Posterior vena cava (tissue), 2 donors: ENCODE results near the gene CYP2S1. TPM values are rescaled to one million over a fixed set of nuclear protein-coding genes. Genes with fewer than 3 reads are reported as not detected.
"Not testable (repeated sequence)": the region's sequence is repeated elsewhere in the genome, so short reads cannot be mapped to it uniquely, and the experiment has no call there.

Source experiments
- DNase-seq: peaks from one replicate; pipeline ENCODE4 v3.0.0-alpha.2; 2020; ENCODE audit warnings: low spot score
- intact Hi-C, 2 donors: fragments of 100-400 bp; cut with DNase I; formaldehyde crosslinking; loops; one replicate each; pipeline versions ENCODE4 v1.14.1 to v1.14.2; 2022 to 2023
- total RNA-seq, 2 donors: library from RNA; stranded (reverse); fragmentation: NEBNext Ultra II Directional; extraction: Animal tissue kit (Norgen Biotek cat#: 25700); gene quantifications; one replicate each; pipeline ENCODE4 v1.2.1, GENCODE V29; 2021
- donor health status: DM: yes; HTN: yes; CAD: no.
- donor health status: DM: yes; HTN: yes; CAD: no.

CYP2S1 gene
- total RNA-seq, 2 donors from 2014 or later = 1.2 to 1.4 TPM

DNA sequence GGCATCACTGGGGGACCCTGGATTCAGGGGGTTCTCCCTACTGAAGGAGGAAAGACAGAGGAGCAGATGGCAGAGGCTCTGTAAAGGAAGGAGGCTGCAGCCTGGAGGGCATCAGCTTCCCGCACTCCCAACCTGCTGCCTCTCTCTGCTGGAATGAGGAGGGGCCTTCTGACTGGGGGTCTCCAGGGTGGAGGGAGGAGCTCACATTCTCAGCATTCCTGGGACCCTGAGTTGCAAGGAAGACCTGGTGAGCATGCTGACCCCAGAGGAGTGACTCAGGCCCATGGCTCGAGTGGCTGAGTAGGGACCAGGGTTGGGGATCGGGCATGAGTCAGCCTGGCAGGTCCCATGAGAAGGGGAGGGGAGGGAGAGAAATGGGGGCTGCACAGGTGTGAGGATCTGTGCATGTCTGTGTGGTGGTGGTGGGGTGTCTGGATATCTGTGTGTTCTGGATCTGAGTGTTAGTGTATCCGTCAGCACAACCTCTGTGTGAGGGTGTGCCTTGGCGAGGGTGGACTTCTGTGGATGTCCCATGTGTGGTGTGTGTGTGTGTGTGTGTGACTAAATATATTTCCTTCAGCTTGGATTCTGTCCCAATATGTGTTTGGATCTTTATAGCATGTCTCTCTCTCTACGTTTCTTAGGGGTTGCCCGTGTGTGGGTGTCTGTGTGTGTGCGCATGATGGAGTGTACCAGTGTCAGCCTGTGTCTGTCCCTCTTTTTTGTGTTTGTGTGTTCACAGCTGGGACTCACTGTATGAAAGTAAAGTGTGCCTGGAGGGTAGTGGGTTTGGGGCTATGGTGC lies 30.6 kb downstream of the CYP2S1 start:
- DNase-seq = no peak
- intact Hi-C loops = no loop called here

DNA sequence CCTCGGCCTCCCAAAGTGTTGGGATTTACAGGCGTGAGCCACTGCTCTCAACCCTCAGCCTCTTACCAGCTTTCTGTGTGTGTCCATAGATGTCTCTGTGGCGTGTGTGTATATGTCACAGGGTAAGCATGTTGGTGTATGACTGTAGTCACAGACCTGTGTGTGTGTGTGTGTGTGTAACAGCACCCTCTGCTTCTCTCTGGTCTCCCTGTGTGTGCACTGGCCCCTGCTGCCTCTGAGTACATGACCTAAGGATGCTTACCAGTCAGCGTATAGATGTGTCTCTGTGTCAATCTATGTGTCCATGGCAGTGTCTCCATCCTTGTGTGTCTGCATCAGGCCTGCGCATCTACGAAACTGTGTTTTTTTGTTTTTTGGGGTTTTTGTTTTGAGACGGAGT lies 31.6 kb downstream of the CYP2S1 start:
- no peak for DNase-seq
- intact Hi-C loops = no loop called here

DNA sequence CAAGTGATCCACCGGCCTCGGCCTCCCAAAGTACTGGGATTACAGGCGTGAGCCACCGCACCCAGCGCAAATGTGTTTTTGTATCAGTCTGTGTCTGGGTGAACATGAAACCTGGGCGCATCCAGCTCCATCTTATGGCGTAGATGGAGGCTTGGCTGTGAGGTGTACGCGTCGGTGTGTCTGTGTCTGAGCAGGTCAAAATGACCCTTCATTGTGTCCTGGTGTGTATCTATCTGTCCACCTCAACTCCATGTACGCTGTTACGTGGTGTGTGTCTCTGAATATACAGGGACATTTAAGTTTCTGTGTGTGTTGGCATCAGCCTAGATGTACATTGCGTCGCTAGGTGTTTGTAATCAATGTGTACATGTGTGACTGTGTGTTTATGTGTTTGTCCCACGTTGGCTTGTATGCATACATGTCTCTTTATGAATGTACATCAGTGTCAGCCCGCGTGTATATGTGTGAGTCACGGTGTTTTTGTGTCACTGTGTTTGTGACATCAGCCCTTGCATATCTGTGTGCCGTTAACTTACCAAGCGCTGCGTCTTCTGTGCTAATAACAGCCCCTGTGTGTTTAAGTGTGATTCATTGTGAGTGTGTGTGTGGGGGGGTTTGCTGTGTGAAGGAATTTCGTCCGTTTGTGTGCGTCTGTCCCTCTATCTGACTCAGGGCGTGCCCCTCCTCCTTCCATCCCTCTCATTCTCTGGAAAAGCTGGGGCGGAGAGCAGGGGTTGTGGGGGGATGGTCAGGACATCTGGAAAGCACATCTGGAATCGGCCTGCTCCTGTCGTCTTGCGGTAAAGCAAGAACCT lies 32.4 kb downstream of the CYP2S1 start:
- intact Hi-C loops = no loop called here
- DNase-seq = no peak

DNA sequence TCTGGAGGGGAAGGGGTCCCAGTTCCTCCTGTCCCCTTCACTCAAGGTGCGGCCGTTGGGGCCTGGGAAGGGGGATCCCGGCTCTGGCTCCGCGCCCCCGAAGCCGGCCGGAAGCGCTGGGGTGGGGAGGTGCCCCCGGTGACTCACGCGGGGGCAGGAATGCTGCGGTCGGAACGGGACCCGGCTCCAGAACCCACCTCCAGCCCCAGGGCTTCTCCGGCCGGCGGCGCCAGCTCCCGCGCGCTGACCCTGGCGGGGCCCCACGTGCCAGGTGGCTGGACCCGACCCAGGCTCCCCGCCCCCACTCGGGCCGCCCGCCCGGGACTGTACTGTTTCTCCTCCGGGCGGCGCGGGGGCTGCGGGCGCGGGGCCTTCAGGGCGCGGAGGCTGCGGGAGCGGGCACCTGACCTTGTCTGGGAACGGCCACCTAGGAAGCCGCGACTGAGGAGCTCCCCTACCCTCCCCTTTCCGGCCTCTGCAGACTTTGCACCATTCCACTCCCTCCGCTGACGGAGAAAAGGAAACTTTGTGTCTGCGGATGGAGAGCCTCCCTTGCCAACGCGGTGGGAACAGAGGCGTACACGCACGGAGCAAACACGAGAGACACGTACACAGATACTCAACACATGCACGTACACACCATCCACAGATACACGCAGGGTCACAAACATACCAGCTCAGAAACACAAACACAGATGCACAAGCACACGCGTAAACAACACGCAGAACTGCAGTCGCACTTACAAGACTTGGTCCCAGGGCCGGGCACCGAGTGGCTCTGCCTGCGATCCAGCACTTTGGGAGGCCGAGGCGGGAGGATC lies 33.2 kb downstream of the CYP2S1 start:
- DNase-seq = peak; percentile 92
- intact Hi-C loops = no loop called here

DNA sequence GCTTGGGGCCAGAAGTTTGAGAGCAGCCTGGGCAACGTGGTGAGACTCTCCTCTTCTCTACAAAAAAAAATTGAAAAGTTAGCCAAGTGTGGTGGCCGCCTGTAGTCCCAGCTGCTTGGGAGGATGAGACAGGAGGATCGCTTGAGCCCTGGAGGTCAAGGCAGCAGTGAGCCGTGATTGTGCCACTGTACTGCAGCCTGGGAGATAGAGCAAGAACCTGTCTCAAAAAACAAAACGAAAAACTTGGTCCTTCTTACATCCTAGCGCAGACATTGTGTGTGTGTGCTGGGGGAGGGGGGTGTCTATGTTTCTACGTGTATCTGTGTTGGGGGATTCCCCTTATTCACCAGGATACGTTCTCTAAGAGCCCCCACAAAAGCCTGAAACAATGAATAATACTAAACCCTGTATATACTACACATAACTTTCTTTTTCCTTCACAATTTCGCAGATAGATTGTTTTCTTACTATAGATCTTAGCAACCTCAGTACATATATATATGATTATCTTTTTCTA lies 33.9 kb downstream of the CYP2S1 start:
- no peak for DNase-seq
- intact Hi-C loops = no loop called here

DNA sequence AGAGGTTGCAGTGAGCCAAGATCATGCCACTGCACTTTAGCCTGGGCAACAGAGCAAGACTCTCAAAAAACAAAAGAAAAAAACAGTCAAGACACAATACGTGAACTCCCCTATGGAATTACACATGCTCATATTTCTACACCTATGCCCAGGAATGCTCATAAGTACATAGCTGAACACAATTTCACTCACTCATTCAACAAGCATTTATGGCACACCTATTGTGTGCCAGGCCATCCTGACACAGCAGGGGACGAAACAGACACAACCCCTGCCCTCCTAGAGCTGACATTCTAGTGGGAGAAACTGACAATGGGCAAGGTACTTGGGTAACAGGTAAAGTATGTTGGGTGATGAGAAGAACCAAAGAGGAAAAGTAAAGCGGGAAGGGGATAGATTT lies 35.5 kb downstream of the CYP2S1 start:
- no peak for DNase-seq
- intact Hi-C loops = no loop called here

DNA sequence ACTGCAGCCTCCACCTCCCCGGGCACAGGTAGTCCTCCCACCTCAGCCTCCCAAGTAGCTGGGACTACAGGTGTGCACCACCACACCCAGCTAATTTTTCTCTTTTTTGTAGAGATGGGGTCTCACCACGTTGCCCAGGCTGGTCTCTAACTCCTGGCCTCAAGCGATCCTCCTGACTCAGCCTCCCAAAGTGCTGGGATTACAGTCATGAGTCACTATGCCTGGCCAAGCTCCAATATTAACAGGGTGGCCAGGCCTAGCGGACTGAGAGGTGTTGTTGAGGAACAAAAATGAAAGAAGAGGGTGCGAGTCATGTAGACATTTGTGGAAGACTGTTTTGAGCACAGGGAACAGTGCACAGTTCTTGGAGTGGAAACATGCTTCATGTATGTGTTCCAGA lies 36.3 kb downstream of the CYP2S1 start:
- intact Hi-C loops, DNase-seq: not testable (repeated sequence)

DNA sequence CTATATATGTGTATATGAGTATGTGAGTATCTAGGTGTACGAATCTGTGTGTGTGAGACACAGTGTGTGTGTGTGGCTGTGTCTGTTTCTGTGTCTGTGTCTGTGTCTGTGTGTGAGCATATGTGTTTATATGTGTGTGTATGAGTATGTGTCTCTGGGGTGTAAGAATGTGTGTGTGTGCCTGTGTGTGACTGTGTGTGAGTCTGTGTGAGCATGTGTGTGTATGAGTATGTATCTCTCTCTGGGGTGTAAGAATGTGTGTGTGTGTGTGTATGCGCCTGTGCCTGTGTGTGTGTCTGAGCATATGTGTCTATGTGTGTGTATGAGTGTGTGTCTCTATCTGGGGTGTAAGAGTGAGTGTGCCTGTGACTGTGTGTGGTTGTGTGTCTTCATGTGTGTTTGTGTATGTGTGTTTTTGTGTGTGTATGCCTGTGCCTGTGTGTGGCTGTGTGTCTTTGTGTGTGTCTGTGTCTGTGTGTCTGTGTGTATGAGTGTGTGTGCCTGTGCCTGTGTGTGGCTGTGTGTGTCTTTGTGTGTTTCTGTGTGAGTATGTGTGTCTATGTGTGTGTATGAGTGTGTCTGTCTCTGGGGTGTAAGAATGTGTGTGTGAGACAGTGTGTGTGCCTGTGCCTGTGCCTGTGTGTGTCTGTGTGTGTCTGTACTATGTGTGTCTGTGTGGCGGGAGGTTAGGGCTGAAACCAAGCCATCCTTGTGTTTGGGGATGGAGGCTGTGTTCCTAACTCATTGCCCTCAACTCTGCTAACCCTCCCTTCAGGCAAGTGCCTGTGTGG lies 37.2 kb downstream of the CYP2S1 start:
- intact Hi-C loops = no loop called here

DNA sequence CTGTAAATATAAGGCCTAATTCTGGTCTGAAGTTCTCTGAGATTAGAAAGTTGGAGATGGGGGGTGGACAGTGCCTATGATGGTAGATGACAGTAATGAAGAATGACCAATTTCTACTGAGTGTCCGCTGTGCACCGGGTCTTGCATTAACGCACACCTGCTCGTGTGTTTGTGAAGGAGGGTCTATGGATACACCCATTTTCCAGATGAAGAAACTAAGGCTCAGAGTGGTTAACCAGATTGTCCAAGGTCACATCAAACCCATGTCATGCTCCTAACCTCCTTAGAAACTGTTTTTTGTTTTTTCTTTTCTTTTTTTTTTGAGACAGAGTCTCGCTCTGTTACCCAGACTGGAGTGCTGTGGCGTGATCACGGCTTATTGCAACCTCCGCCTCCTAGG lies 39.7 kb downstream of the CYP2S1 start:
- no peak for DNase-seq
- intact Hi-C loops = no loop called here

More for the DNA sequence above, 37.2 kb downstream of the CYP2S1 start:
- DNase-seq = no peak

DNA sequence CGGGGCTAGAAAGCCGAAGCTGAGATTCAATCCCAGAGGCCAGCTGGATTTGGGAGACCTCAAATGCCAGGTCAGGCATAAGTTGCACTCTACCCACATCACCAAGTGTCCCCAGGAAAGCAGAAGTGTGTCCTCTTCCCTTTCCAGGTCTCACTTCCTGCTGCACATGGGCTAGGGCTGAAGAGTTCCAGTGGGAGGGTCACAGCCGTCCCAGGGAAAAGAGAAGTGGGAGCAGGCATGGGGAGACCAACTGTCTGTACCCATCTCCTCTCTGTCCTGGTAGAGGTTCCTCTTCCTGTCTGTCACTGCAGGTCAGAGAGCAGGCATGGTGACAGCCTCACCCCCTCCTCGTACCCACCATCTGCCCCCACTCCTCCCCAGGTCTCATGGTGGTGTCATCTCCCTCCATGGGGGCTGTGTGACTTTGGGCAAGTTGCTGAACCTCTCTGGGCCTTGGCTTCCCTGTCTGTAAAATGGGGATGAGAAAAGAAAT lies 40.8 kb downstream of the CYP2S1 start:
- intact Hi-C loops = no loop called here

DNA sequence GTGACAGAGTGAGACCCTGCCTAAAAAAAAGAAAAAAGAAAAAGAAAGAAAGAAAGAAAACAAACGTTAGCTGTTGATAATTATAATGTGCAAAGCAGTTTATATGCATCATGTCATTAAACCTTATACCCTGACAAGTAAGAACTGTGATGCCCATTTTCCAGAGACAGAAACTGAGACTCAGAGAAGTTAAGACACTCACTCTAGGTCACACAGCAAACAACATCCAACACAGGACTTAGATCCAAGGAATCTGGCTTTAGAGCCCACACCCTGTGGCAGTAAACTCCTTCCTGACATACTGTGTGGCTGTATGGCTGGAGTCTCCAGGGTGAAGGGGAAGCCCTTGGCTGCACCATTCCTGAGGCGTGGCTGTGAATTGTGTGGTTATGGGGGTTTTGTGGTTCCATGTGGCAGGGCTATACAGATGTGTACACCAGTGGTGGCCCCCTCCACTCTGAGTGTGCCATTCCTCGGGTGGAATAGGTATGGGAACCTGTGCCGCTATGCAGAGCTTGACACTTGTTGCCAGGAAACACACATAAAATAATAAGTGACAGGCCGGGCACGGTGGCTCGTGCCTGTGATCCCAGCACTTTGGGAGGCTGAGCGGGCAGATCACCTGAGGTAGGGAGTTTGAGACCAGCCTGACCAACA lies 41.6 kb downstream of the CYP2S1 start:
- intact Hi-C loops = no loop called here
- no peak for DNase-seq

More for the DNA sequence above, 40.8 kb downstream of the CYP2S1 start:
- DNase-seq = no peak

DNA sequence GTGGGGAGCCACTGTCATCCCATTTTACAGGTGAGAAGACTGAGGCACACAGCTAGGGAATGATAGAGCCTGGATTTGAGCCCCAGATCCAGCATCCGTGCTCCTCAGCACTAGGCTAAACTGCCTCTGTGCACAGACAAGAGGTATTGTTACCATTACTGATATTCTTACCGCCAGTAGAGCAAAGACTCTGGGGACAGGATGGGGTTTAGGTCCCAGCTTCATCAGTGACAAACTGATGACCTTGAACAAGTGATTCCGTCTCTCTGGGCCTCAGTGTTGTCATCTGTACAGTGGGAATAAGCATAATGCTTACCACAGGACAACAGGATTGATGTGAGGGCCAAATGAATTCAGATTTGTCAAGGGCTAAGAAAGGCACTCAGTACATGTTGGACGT lies 42.5 kb downstream of the CYP2S1 start:
- no peak for DNase-seq
- intact Hi-C loops = no loop called here

DNA sequence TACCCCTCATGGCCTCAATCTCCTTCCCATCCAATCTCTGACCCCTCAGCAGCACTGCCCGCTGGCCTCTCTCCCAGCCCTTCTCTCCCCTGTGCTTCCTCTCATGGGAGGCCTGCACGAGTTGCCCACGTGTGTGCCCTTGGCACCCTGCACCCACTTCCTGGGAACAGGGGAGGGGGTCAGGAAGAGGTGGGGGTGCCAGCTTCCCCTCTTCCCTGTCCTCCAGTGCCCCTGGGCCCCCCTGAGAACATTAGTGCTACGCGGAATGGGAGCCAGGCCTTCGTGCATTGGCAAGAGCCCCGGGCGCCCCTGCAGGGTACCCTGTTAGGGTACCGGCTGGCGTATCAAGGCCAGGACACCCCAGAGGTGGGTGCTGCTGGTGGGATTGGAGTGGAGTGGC lies 45.2 kb downstream of the CYP2S1 start:
- intact Hi-C loops = no loop called here

DNA sequence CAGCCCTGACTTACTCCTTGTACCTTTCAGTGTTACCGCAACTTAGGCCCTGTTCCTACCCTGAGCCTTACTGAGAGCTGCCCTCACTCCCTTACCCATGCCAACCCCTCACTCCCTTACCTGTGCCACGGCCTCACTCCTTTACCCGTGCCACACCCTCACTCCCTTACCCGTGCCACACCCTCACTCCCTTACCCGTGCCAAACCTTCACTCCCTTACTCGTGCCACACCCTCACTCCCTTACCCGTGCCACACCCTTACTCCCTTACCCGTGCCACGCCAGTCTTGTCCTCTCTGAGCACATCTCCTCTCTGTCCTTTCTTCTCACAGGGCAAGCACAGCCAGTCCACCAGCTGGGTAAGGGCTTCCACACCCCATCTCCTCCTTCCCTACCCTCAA lies 46.3 kb downstream of the CYP2S1 start:
- no peak for DNase-seq
- intact Hi-C loops = no loop called here

More for the DNA sequence above, 45.2 kb downstream of the CYP2S1 start:
- DNase-seq = no peak

DNA sequence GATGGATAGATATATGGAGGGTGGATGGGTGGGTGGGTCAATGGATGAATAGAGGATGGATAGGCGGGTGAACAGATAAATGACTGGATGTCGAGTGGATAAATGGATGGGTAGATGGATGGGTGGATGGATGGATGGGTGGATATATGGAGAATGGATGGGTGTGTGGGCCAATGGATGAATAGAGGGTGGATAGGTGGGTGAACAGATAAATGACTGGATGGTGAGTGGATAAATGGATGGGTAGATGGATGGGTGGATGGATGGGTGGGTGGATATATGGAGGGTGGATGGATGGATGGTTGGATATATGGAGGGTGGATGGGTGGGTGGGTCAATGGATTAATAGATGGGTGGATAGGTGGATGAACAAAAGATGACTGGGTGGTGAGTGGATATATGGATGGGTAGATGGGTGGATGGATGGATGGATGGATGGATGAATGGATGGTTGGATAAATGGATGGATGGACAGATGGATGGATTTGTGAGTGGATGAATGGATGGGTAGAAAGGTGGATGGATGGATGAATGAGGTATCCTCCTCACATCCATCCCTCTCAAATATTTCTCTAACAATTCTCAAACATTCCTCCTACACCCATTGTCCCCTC lies 47.0 kb downstream of the CYP2S1 start:
- intact Hi-C loops = no loop called here
- DNase-seq = no peak

DNA sequence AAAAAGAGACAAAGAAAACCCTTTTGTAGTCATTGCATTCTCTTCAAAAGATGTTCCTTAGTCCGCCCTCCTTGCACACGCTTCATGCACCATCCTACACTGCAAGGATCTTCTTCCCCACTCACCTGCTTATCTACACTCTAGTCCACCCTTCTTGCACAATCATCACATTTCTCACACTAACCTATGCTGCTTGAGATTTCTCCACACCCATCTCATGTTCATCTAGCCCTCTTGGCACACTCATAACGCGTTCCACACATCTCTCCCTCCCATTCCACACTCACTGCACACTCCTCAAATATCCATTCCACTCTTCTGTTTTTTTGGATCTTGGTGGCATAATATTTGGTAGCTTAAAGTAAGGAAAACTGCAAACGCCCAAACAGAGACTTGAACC lies 48.8 kb downstream of the CYP2S1 start:
- intact Hi-C loops = no loop called here
- no peak for DNase-seq

DNA sequence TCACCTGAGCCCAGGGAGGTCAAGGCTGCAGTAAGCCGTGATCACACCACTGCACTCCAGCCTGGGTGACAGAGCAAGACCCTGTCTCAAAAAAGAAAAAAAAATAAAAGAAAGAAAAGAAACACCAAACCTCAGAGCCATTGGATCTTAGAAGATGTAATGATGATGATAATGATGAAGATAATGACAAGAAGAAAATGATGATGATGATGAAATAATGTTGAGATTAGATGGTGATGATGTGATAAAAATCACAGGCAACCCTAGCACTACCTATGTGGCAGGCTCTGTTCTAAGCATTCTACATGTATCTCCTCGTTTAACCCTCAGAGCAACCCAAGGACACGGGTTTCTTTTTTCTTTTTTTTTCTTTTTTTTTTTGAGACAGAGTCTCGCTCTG lies 51.1 kb downstream of the CYP2S1 start:
- intact Hi-C loops = no loop called here
- no peak for DNase-seq

DNA sequence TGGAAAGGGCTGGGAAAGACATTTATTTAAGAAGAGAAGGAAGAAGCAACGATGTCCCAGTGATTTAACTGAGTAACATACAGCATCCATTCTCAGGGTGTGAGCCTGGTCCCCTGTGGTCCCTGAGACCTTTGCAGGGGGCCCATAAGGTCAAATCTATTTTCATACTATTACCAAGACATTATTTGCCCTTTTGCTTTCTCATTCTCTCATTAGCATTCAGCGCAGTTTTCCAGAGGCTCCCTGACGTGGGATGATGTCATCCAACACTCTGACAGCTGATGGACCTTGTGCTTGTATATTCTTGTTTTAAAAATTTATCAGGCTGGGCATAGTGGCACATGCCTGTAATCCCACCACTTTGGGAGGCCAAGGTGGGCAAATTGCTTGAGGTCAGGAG lies 52.8 kb downstream of the CYP2S1 start:
- intact Hi-C loops = no loop called here
- no peak for DNase-seq
